ENCODE measurements around the gene F2R.

GRCh38 chr5:76771705-76772405, 55.9 kb downstream of the F2R start:
- no peak for TF ChIP-seq CTCF (conservative IDR thresholded peaks at IDR 0.05 in 1 of 2, IDR thresholded peaks at IDR 0.05 in 1 of 2; ENCODE audit: extremely low read depth in 1 of 2, insufficient read depth in 1 of 2, low read depth in 1 of 2, low read length in 2 of 2)
- TF ChIP-seq EZH2 (IDR thresholded peaks at IDR 0.05; ENCODE audit: borderline replicate concordance, low read length): no peak

Data from mammary epithelial cell (primary cell).